ENCODE results near the gene ARHGEF11.

DNA sequence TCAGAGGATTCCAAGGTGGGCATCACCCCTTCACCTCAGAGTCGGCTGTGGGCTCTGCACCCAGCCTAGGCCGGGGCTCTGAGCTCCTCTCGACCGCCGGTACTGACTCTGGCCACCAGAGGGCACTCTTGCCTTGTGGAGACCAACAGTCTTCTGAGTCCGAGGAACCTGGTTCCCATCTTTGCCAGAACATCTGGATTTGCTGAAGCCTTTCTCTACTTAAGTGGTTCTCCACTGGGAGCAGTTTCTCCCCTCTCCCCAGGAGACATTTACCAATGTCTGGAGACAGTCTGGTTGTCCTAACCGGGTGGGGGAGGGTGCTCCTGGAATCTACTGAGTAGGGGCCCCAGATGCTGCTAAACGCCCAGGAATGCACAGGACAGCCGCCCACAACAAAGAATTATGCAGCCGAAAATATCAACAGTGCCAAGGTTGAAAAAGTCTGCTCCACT, 44.7 kb upstream of the ARHGEF11 start:
- TF ChIP-seq CTCF (conservative IDR thresholded peaks at IDR 0.05; ENCODE audit: low read depth, low read length) (peak; percentile 95), MAZ (IDR thresholded peaks at IDR 0.05; ENCODE audit: borderline replicate concordance, low read depth, low read length) (peak; percentile 43; the same call in 1 of the 2 replicates), POLR2A (IDR thresholded peaks at IDR 0.05; ENCODE audit: low read depth, low read length) (0 out of 2 replicates have a peak, but pooled peaks have one; percentile 46), RAD21 (IDR thresholded peaks at IDR 0.05; ENCODE audit: low read length) (peak; percentile 97), RFX5 (IDR thresholded peaks at IDR 0.05; ENCODE audit: low read depth, low read length) (no peak), SMC3 (IDR thresholded peaks at IDR 0.05; ENCODE audit: low read depth, low read length) (peak; percentile 95), USF2 (IDR thresholded peaks at IDR 0.05; ENCODE audit: low read depth, low read length) (no peak), RCOR1 (IDR thresholded peaks at IDR 0.05; ENCODE audit: insufficient replicate concordance, low read length) (no peak), NFE2L2 (IDR thresholded peaks at IDR 0.05; ENCODE audit: low read depth, low read length) (no peak)

Data from IMR-90 (cell line).